Kidney (tissue), 14 donors: ENCODE results near the gene APEX1. TPM values are rescaled to one million over a fixed set of nuclear protein-coding genes. Genes with fewer than 3 reads are reported as not detected.

ENCODE experiments used
- DNase-seq, 5 donors: peaks; one replicate each; pipeline ENCODE4 v3.0.0-alpha.2; 2013 to 2020
- FAIRE-seq: peaks from 2 replicates; lab custom pipeline; 2012; peaks lifted over from hg19 to GRCh38; lab: Jason Lieb, UNC
- H3K27ac ChIP-seq, 2 donors: one replicate each; pipeline ENCODE4 v1.7.0; 2013; ENCODE audit warnings: low read depth in 2 of 2, low read length in 2 of 2, inconsistent platforms in 1 of 2
- H3K27me3 ChIP-seq: one replicate; pipeline ENCODE4 v1.7.1; 2013; ENCODE audit warnings: low read length, inconsistent platforms; ENCODE audit not compliant: control insufficient read depth, insufficient read depth
- H3K36me3 ChIP-seq, 3 donors: one replicate each; pipeline versions ENCODE4 v1.7.0 to v1.7.1; 2013; ENCODE audit warnings: low read length in 3 of 3, control low read depth in 1 of 3, inconsistent platforms in 1 of 3; ENCODE audit not compliant: insufficient read depth in 3 of 3, control insufficient read depth in 2 of 3
- H3K4me1 ChIP-seq, 3 donors: one replicate each; pipeline versions ENCODE4 v1.7.0 to v1.7.1; 2013; ENCODE audit warnings: low read length in 3 of 3, inconsistent platforms in 1 of 3, low read depth in 1 of 3; ENCODE audit not compliant: control insufficient read depth in 2 of 3, insufficient read depth in 2 of 3
- H3K4me3 ChIP-seq, 3 donors: one replicate each; pipeline versions ENCODE4 v1.7.0 to v1.8.1; 2013; ENCODE audit warnings: low read length in 3 of 3, control low read depth in 1 of 3, inconsistent platforms in 1 of 3
- H3K9ac ChIP-seq, 3 donors: one replicate each; pipeline versions ENCODE4 v1.7.0 to v1.7.1; 2013; ENCODE audit warnings: low read length in 3 of 3, control low read depth in 1 of 3, inconsistent platforms in 1 of 3
- H3K9me3 ChIP-seq, 3 donors: one replicate each; pipeline versions ENCODE4 v1.7.0 to v1.7.1; 2013; ENCODE audit warnings: low read length in 3 of 3, control low read depth in 1 of 3, inconsistent platforms in 1 of 3; ENCODE audit not compliant: control insufficient read depth in 2 of 3, insufficient read depth in 1 of 3
- CTCF ChIP-seq: IDR thresholded peaks from 3 replicates; pipeline ENCODE4 v1.5.1; 2012; ENCODE audit warnings: mild to moderate bottlenecking, moderate library complexity, borderline replicate concordance; ENCODE audit not compliant: insufficient read depth; ENCODE audit errors: extremely low read depth
- intact Hi-C: fragments of 100-400 bp; cut with DNase I; formaldehyde crosslinking; loops from one replicate; pipeline ENCODE4 v1.11.1; 2022
- polyA plus RNA-seq: library from polyadenylated mRNA; stranded (reverse); fragments of 350-450 nt; fragmentation: Illumina TruSeq; extraction: RNeasy Lipid Tissue Mini Kit (QIAGEN cat#74804); gene quantifications from one replicate; pipeline ENCODE4 v1.2.3, GENCODE V29; 2014; ENCODE audit warnings: low read depth, low replicate concordance; ENCODE audit not compliant: insufficient read depth
- total RNA-seq: library from RNA; stranded (reverse); fragmentation: NEBNext Ultra II Directional; extraction: Animal tissue kit (Norgen Biotek cat#: 25700); gene quantifications from one replicate; pipeline ENCODE4 v1.2.1, GENCODE V29; 2021
- donor health status: control.
- donor health status: control.
- donor health status: control.
- donor health status: control.
- donor health status: control.
- donor health status: DM: yes; HTN: yes; CAD: no.
- donor health status: Normal renal cell carcinoma (clear cell type).

APEX1 gene
- total and polyA plus RNA-seq, 2 donors from 2014 or later: 109 to 119 TPM

GRCh38 chr14:20412411-20412810, 42.6 kb upstream of the APEX1 start:
- no peak for TF ChIP-seq CTCF
- H3K4me1 ChIP-seq: peaks cover 0 to 9% (median 3%) of the 10 kb centered on the region in 3 donors
- intact Hi-C loops: loop anchor here (10.0 kb wide), 1 partner anchor 192 kb away; no protein-coding TSS in a partner anchor
- H3K27me3 ChIP-seq: no peaks in the 10 kb centered on the region
- FAIRE-seq: no peak
- H3K9ac ChIP-seq: peak overlapping the region in 2 of 3 donors; percentile 57 to 96
- H3K36me3 ChIP-seq: peaks cover 0 to 9% (median 6%) of the 10 kb centered on the region in 3 donors
- no peaks in the 10 kb centered on the region for H3K9me3 ChIP-seq
- H3K27ac ChIP-seq: peak overlapping the region in 1 of 2 donors; percentile 99
- peak overlapping the region; percentile 70 to 98 (median 98) for H3K4me3 ChIP-seq
- peak in 2 of 5 donors; percentile 19 to 22 for DNase-seq

GRCh38 chr14:20412876-20413743, 41.9 kb upstream of the APEX1 start, which contains the start of gene TEP1:
TEP1 (minus strand) TSS chr14:20413501; CDS start chr14:20408439, 5,062 bp downstream.
- FAIRE-seq: no peak
- H3K4me3 ChIP-seq: peak within 1 kb of the TSS; percentile 70 to 98 (median 98)

GRCh38 chr14:20413744-20414082, 41.3 kb upstream of the APEX1 start:
- H3K4me1 ChIP-seq: peaks cover 0 to 9% (median 3%) of the 10 kb centered on the region in 3 donors
- no peak for TF ChIP-seq CTCF
- no peak for FAIRE-seq
- no peaks in the 10 kb centered on the region for H3K36me3 ChIP-seq
- intact Hi-C loops: loop anchor here (10.0 kb wide), 1 partner anchor 191 kb away; no protein-coding TSS in a partner anchor
- no peaks in the 10 kb centered on the region for H3K27me3 ChIP-seq
- H3K4me3 ChIP-seq: peak overlapping the region; percentile 70 to 98 (median 98)
- DNase-seq: peak in 1 of 5 donors; percentile 27
- peak overlapping the region; percentile 95 to 99 for H3K27ac ChIP-seq
- H3K9ac ChIP-seq: peak overlapping the region; percentile 57 to 96 (median 82)
- H3K9me3 ChIP-seq: no peaks in the 10 kb centered on the region

More at GRCh38 chr14:20412876-20413743, 41.9 kb upstream of the APEX1 start, which contains the start of gene TEP1:
- H3K9me3 ChIP-seq: no peaks in the 10 kb centered on the region
- H3K27ac ChIP-seq: peak within 1 kb of the TSS; percentile 95 to 99
- peak within 1 kb of the TSS; percentile 57 to 96 (median 89) for H3K9ac ChIP-seq
- TF ChIP-seq CTCF: no peak
- peaks cover 0 to 9% (median 3%) of the 10 kb centered on the region in 3 donors for H3K4me1 ChIP-seq
- intact Hi-C loops: loop anchor here (10.0 kb wide), 1 partner anchor 192 kb away; no protein-coding TSS in a partner anchor
- H3K36me3 ChIP-seq: peaks cover 0 to 2% (median 0%) of the 10 kb centered on the region in 3 donors
- DNase-seq: peak; percentile 86 to 96 (median 92)
- no peaks in the 10 kb centered on the region for H3K27me3 ChIP-seq
